ENCODE data around the gene HHAT. TPM values are rescaled to one million over a fixed set of nuclear protein-coding genes. Genes with fewer than 3 reads are reported as not detected.

The HHAT gene
- polyA plus RNA-seq, 1 experiment, result 4.8 TPM

- Histone ChIP-seq H3K4me3 (ENCODE audit: low read depth, low read length) (no peak overlapping the region), H3K27ac (ENCODE audit: low read depth, low read length) (no peak overlapping the region), H3K9me3 (ENCODE audit: control insufficient read depth, insufficient read depth, low read length) (no peaks in the 10 kb centered on the region), H3K27me3 (ENCODE audit: control insufficient read depth, insufficient read depth, low read length) (no peaks in the 10 kb centered on the region)
- no peak for DNase-seq (ENCODE audit: low read depth, low spot score)
- ChIA-PET POLR2A (no interaction called here), CTCF (no interaction called here)
- TF ChIP-seq CTCF (IDR thresholded peaks at IDR 0.05; ENCODE audit: low read depth, low read length), result no peak
Observed at GRCh38 chr1:210616356-210616755, 287.7 kb downstream of the HHAT start.

GRCh38 chr1:210617293-210617692 is 288.6 kb downstream of the HHAT start:
- TF ChIP-seq CTCF (IDR thresholded peaks at IDR 0.05; ENCODE audit: low read depth, low read length), result no peak
- ChIA-PET CTCF (no interaction called here), POLR2A (no interaction called here)
- H3K27me3 ChIP-seq (ENCODE audit: control insufficient read depth, insufficient read depth, low read length), result no peaks in the 10 kb centered on the region
- H3K27ac ChIP-seq (ENCODE audit: low read depth, low read length), result no peak overlapping the region
- no peaks in the 10 kb centered on the region for H3K9me3 ChIP-seq (ENCODE audit: control insufficient read depth, insufficient read depth, low read length)
- no peak overlapping the region for H3K4me3 ChIP-seq (ENCODE audit: low read depth, low read length)
- no peak for DNase-seq (ENCODE audit: low read depth, low spot score)

- Histone ChIP-seq H3K9me3 (ENCODE audit: control insufficient read depth, insufficient read depth, low read length) (no peaks in the 10 kb centered on the region), H3K27me3 (ENCODE audit: control insufficient read depth, insufficient read depth, low read length) (no peaks in the 10 kb centered on the region), H3K27ac (ENCODE audit: low read depth, low read length) (no peak overlapping the region), H3K4me3 (ENCODE audit: low read depth, low read length) (no peak overlapping the region)
- no peak for DNase-seq (ENCODE audit: low read depth, low spot score)
- ChIA-PET POLR2A (no interaction called here), CTCF (no interaction called here)
- no peak for TF ChIP-seq CTCF (IDR thresholded peaks at IDR 0.05; ENCODE audit: low read depth, low read length)
Observed at GRCh38 chr1:210618369-210618768, 289.7 kb downstream of the HHAT start.

- no peaks in the 10 kb centered on the region for H3K9me3 ChIP-seq (ENCODE audit: control insufficient read depth, insufficient read depth, low read length)
Observed at GRCh38 chr1:210620867-210621488, 292.3 kb downstream of the HHAT start.

GRCh38 chr1:210621712-210622111 is 293.0 kb downstream of the HHAT start:
- no peaks in the 10 kb centered on the region for H3K27me3 ChIP-seq (ENCODE audit: control insufficient read depth, insufficient read depth, low read length)
- H3K9me3 ChIP-seq (ENCODE audit: control insufficient read depth, insufficient read depth, low read length), result no peaks in the 10 kb centered on the region
- no peak for TF ChIP-seq CTCF (IDR thresholded peaks at IDR 0.05; ENCODE audit: low read depth, low read length)
- H3K27ac ChIP-seq (ENCODE audit: low read depth, low read length), result no peak overlapping the region
- DNase-seq (ENCODE audit: low read depth, low spot score), result no peak
- ChIA-PET CTCF (no interaction called here), POLR2A (no interaction called here)
- no peak overlapping the region for H3K4me3 ChIP-seq (ENCODE audit: low read depth, low read length)

More at GRCh38 chr1:210620867-210621488, 292.3 kb downstream of the HHAT start:
- no peak for TF ChIP-seq CTCF (IDR thresholded peaks at IDR 0.05; ENCODE audit: low read depth, low read length)
- ChIA-PET CTCF (interaction anchor here (0.5 kb wide), 1 partner anchor 353 kb away, joined by 6 read pairs; no protein-coding TSS in a partner anchor), POLR2A (no interaction called here)
- Histone ChIP-seq H3K4me3 (ENCODE audit: low read depth, low read length) (no peak overlapping the region), H3K27me3 (ENCODE audit: control insufficient read depth, insufficient read depth, low read length) (no peaks in the 10 kb centered on the region), H3K27ac (ENCODE audit: low read depth, low read length) (no peak overlapping the region)
- DNase-seq (ENCODE audit: low read depth, low spot score), result no peak
